Measurements from ENCODE around the gene TOM1.

DNA sequence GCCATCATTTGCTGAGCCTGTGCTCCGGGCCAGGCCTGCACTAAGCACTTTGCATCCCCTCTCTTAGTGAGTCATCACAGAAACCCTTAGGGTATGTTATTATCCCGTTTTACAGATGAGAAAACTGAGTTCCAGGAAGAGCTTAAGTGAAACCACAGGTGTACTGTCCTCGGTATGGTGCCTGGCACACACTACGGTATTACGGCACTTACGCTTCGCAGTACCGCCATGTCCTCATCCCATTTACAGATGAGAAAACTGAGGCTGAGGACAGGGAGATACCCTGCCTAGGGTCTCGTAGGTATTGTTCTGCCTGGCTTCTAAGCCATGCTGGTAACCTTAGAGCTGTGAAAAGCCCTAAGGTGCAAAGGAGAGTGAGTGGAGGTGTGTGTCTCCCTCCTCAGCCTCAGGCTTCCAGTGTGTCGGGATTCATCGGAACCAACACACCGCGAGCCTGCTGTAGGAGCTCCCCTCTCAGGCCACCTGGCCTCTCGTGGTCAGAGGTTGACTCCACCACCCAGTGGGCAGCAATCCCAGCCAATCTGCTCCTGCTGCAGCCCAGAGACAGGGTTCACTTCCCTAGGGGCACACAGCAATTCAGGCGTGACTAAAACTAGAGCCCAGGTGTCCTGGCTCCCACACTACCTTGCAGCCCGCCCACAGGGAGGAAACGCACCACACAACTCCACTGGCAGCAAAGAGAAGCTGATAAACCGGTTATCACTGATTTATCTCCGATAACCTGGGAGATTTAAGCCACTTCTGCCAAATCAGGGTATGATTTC, 41.6 kb downstream of the TOM1 start:
- TF ChIP-seq, protein P1, sequence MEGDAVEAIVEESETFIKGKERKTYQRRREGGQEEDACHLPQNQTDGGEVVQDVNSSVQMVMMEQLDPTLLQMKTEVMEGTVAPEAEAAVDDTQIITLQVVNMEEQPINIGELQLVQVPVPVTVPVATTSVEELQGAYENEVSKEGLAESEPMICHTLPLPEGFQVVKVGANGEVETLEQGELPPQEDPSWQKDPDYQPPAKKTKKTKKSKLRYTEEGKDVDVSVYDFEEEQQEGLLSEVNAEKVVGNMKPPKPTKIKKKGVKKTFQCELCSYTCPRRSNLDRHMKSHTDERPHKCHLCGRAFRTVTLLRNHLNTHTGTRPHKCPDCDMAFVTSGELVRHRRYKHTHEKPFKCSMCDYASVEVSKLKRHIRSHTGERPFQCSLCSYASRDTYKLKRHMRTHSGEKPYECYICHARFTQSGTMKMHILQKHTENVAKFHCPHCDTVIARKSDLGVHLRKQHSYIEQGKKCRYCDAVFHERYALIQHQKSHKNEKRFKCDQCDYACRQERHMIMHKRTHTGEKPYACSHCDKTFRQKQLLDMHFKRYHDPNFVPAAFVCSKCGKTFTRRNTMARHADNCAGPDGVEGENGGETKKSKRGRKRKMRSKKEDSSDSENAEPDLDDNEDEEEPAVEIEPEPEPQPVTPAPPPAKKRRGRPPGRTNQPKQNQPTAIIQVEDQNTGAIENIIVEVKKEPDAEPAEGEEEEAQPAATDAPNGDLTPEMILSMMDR (conservative IDR thresholded peaks at IDR 0.05) = no peak
- no peak for TF ChIP-seq ZFX (IDR thresholded peaks at IDR 0.05)
